Endodermal cell (in vitro differentiated cells): ENCODE results near the gene COL18A1. TPM values are rescaled to one million over a fixed set of nuclear protein-coding genes. Genes with fewer than 3 reads are reported as not detected.
"Not testable (repeated sequence)": the region's sequence is repeated elsewhere in the genome, so short reads cannot be mapped to it uniquely, and the experiment has no call there.

ENCODE experiments used
- DNase-seq: peaks from one replicate; pipeline ENCODE4 v3.0.0-alpha.2; 2017
- H3K27ac ChIP-seq: 2 replicates; pipeline ENCODE4 v1.5.1; 2013; ENCODE audit warnings: mild to moderate bottlenecking, low read depth, low read length, moderate library complexity
- H3K27me3 ChIP-seq: 2 replicates; pipeline ENCODE4 v1.6.1; 2013; ENCODE audit warnings: mild to moderate bottlenecking, low read length, moderate library complexity; ENCODE audit not compliant: insufficient read depth, control insufficient read depth, poor library complexity, severe bottlenecking
- H3K36me3 ChIP-seq: 2 replicates; pipeline ENCODE4 v1.7.0; 2013; ENCODE audit warnings: mild to moderate bottlenecking, low read length, moderate library complexity; ENCODE audit not compliant: control insufficient read depth, insufficient read depth
- H3K4me1 ChIP-seq: one replicate; pipeline ENCODE4 v1.7.0; 2013; ENCODE audit warnings: low read length; ENCODE audit not compliant: control insufficient read depth, insufficient read depth
- H3K4me3 ChIP-seq: 2 replicates; pipeline ENCODE4 v1.5.1; 2013; ENCODE audit warnings: mild to moderate bottlenecking, low read length, moderate library complexity
- H3K9ac ChIP-seq: 2 replicates; pipeline ENCODE4 v1.6.1; 2013; ENCODE audit warnings: mild to moderate bottlenecking, low read length, moderate library complexity; ENCODE audit not compliant: poor library complexity, severe bottlenecking; ENCODE audit errors: extremely low read depth
- H3K9me3 ChIP-seq: 2 replicates; pipeline ENCODE4 v1.6.1; 2013; ENCODE audit warnings: mild to moderate bottlenecking, low read length, moderate library complexity; ENCODE audit not compliant: control insufficient read depth
- H3K27ac Mint-ChIP-seq: 2 replicates; pipeline ENCODE4 v1.8.0; 2020; ENCODE audit warnings: mixed read lengths
- H3K27me3 Mint-ChIP-seq: 2 replicates; pipeline ENCODE4 v1.8.0; 2021; ENCODE audit warnings: mild to moderate bottlenecking, mixed read lengths; ENCODE audit not compliant: insufficient read depth
- H3K36me3 Mint-ChIP-seq: 2 replicates; pipeline ENCODE4 v1.8.0; 2020; ENCODE audit warnings: low read depth, mixed read lengths
- H3K4me1 Mint-ChIP-seq: 2 replicates; pipeline ENCODE4 v1.8.0; 2020; ENCODE audit warnings: mixed read lengths
- H3K4me3 Mint-ChIP-seq: 2 replicates; pipeline ENCODE4 v1.8.0; 2020; ENCODE audit warnings: mild to moderate bottlenecking, moderate library complexity, mixed read lengths
- H3K9me3 Mint-ChIP-seq: 2 replicates; pipeline ENCODE4 v1.8.0; 2020; ENCODE audit warnings: mild to moderate bottlenecking, mixed read lengths
- WGBS, 2 experiments: methylation state at CpG; one replicate each; pipeline versions ENCODE4 v1.1.5 to v1.1.7; 2013; ENCODE audit warnings: missing lambda C conversion rate in 2 of 2, mixed read lengths in 1 of 2; ENCODE audit not compliant: insufficient coverage in 1 of 2, insufficient read length in 1 of 2; 5-methylcytosine and 5-hydroxymethylcytosine counted together
- total RNA-seq, 2 donors: library from RNA; stranded (reverse); fragmentation: NEBNext Ultra II Directional in 1 of 2; extraction: Animal tissue kit (Norgen Biotek cat#: 25700) in 1 of 2; gene quantifications; 2 replicates in 1 of 2; 3 replicates in 1 of 2; pipeline ENCODE4 v1.2.1, GENCODE V29; 2021
- TF ChIP-seq, protein P1 (sequence below): fragments of 200-600 bp; sonication (generic); conservative IDR thresholded peaks from 2 replicates; pipeline ENCODE4 v1.5.0; 2021; ENCODE audit warnings: antibody characterized with exemption, mild to moderate bottlenecking

The COL18A1 gene
- total RNA-seq, 2 donors from 2014 or later: 332 to 398 TPM

DNA sequence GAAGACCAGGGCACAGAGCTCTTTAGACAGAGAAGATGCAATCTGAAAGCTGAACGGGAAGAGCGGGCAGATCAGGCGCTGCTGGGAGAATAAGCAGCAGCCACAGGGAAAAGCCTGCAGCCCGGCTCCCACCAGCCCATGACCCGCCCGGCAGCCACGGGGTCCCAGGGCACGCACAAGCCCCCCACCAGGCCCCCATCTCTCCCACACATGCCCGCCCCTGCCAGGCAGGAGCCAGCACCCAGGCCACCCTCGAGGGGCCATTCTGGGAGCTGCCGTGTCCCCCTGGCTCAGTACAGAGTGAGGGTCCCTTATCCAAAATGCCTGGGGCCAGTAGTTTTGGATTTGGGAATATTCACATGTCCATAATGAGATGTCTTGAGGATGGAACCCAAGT lies 120.9 kb downstream of the COL18A1 start:
- peak; percentile 24 for DNase-seq
- H3K4me3 ChIP-seq: no peak overlapping the region
- peaks cover 10% of the 10 kb centered on the region for H3K9me3 Mint-ChIP-seq
- no peak overlapping the region for H3K9ac ChIP-seq
- peaks cover 37% of the 10 kb centered on the region for H3K36me3 ChIP-seq
- no peak overlapping the region for H3K4me3 Mint-ChIP-seq
- H3K9me3 ChIP-seq: peaks cover 14% of the 10 kb centered on the region
- H3K27me3 Mint-ChIP-seq: no peaks in the 10 kb centered on the region
- no peaks in the 10 kb centered on the region for H3K4me1 Mint-ChIP-seq
- H3K4me1 ChIP-seq: no peaks in the 10 kb centered on the region
- H3K27ac ChIP-seq: no peak overlapping the region
- TF ChIP-seq, protein P1, sequence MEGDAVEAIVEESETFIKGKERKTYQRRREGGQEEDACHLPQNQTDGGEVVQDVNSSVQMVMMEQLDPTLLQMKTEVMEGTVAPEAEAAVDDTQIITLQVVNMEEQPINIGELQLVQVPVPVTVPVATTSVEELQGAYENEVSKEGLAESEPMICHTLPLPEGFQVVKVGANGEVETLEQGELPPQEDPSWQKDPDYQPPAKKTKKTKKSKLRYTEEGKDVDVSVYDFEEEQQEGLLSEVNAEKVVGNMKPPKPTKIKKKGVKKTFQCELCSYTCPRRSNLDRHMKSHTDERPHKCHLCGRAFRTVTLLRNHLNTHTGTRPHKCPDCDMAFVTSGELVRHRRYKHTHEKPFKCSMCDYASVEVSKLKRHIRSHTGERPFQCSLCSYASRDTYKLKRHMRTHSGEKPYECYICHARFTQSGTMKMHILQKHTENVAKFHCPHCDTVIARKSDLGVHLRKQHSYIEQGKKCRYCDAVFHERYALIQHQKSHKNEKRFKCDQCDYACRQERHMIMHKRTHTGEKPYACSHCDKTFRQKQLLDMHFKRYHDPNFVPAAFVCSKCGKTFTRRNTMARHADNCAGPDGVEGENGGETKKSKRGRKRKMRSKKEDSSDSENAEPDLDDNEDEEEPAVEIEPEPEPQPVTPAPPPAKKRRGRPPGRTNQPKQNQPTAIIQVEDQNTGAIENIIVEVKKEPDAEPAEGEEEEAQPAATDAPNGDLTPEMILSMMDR: no peak
- WGBS, 2 experiments: 94 to 98% methylated on average over 6 to 11 of the region's 11 CpGs
- H3K27ac Mint-ChIP-seq: no peak overlapping the region
- no peaks in the 10 kb centered on the region for H3K27me3 ChIP-seq
- peaks cover 43% of the 10 kb centered on the region for H3K36me3 Mint-ChIP-seq

DNA sequence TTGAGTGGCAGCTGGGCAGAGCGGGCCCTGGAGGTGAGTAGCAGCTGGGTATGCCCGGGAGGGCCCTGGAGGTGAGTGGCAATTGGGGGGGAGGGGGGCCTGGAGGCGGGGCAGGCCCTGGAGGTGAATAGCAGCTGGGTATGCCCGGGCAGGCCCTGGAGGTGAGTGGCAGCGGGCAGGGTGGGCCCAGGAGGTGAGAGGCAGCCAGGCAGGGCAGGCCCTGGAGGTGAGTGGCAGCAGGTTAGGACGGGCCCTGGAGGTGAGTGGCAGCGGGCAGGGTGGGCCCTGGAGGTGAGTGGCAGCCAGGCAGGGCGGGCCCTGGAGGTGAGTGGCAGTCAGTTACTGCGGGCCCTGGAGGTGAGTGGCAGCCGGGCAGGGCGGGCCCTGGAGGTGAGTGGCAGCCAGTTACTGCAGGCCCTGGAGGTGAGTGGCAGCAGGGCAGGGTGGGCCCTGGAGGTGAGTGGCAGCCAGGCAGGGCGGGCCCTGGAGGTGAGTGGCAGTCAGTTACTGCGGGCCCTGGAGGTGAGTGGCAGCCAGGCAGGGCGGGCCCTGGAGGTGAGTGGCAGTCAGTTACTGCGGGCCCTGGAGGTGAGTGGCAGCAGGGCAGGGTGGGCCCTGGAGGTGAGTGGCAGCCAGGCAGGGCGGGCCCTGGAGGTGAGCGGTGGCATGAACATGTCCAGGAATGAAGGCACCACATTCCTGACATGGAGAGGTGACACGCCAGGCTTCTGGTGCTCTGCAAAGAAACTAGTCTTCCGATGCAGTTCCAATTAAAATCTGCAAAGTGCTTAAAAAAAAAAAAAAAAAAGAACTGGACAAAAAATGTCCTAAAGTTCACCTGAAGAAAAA lies 122.4 kb downstream of the COL18A1 start:
- TF ChIP-seq, protein P1: peak; percentile 49
- H3K9ac ChIP-seq, H3K4me3 Mint-ChIP-seq, H3K4me1 ChIP-seq, H3K4me1 Mint-ChIP-seq, H3K27me3 ChIP-seq, H3K4me3 ChIP-seq, H3K9me3 ChIP-seq, H3K27me3 Mint-ChIP-seq, H3K27ac ChIP-seq, H3K9me3 Mint-ChIP-seq: not testable (repeated sequence)
- Mint-ChIP-seq H3K27ac (peak overlapping the region; percentile 58), H3K36me3 (peaks cover 33% of the 10 kb centered on the region)
- 92 to 96% methylated on average over 13 to 19 of the region's 19 CpGs for WGBS, 2 experiments
- DNase-seq: peak; percentile 87
- peaks cover 24% of the 10 kb centered on the region for H3K36me3 ChIP-seq

DNA sequence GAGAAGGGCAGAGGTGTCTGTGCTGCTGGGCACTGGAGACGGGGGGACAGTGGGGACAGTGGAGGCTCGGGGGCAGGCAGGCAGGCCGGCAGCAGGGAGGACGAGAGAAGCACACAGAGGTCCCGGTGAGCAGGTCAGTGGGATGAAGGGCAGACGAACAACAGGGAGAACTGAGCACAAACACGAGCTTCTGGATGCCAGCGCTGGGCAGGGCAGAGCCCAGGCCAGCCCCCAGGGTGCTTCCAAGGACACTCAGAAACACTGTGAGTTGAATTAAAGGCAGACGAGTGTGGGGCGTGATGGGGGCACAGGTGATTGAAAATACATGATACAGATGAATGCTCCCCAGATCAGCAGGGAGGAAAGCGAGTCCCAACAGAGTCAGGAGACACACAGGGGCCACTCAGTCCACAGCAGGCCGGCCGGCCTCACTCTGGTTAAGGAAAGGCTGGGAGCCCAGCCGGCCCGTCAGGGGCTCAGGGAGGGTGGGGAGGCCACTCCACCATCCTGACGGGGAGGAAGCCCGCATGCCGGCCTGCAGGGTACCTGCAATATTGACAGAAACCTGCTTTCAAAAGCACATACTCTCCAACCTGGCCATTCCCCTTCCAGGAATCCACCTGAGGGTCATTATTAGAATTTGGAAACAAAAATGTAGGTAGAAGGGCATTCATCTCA lies 123.2 kb downstream of the COL18A1 start:
- Histone ChIP-seq H3K36me3 (peaks cover 21% of the 10 kb centered on the region), H3K27ac (no peak overlapping the region), H3K9me3 (no peaks in the 10 kb centered on the region), H3K27me3 (no peaks in the 10 kb centered on the region), H3K4me1 (no peaks in the 10 kb centered on the region), H3K9ac (no peak overlapping the region), H3K4me3 (no peak overlapping the region)
- TF ChIP-seq, protein P1: no peak
- peak; percentile 34 for DNase-seq
- no peaks in the 10 kb centered on the region for H3K4me1 Mint-ChIP-seq
- H3K4me3 Mint-ChIP-seq: no peak overlapping the region
- 94 to 97% methylated on average over 13 to 18 of the region's 18 CpGs for WGBS, 2 experiments
- peaks cover 25% of the 10 kb centered on the region for H3K36me3 Mint-ChIP-seq
- no peaks in the 10 kb centered on the region for H3K27me3 Mint-ChIP-seq
- no peaks in the 10 kb centered on the region for H3K9me3 Mint-ChIP-seq
- peak overlapping the region; percentile 58 for H3K27ac Mint-ChIP-seq
